Renal cortex interstitium (tissue), 11 donors: Measurements from ENCODE around the gene CHST1. TPM values are rescaled to one million over a fixed set of nuclear protein-coding genes. Genes with fewer than 3 reads are reported as not detected.

Source experiments
- DNase-seq, 11 donors: peaks; one replicate each; pipeline ENCODE4 v3.0.0-alpha.2; 2013; ENCODE audit warnings: low read depth in 9 of 11, low spot score in 4 of 11; ENCODE audit errors: extremely low read depth in 1 of 11
- polyA plus RNA-seq, 3 donors: library from polyadenylated mRNA; unstranded; fragments of 120-200 nt; gene quantifications; one replicate each; pipeline ENCODE4 v1.2.1, GENCODE V29; 2013; ENCODE audit not compliant: insufficient read length in 3 of 3

The CHST1 gene
- polyA plus RNA-seq, 3 donors: 8.7 to 13.6 (median 12.2) TPM

DNA sequence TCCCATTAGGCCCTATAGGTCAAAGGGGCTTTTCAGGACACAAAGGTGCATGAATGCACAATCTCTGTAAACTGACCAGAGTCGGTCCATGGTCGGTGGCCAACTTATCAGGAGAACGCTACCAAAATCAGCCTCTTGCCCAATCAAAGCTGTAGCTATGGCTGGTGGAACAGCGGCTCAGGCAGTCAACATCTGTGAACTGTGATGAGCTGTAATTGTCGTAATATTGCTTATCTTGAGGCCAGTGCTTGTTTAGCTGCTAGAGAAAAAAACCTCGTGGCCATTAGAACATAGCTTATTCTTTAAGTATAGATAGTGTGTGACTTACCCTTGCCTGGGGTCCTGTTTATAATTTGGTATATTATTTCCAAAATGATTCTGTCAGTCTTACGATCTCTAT, 14.4 kb upstream of the CHST1 start:
- no peak for DNase-seq

DNA sequence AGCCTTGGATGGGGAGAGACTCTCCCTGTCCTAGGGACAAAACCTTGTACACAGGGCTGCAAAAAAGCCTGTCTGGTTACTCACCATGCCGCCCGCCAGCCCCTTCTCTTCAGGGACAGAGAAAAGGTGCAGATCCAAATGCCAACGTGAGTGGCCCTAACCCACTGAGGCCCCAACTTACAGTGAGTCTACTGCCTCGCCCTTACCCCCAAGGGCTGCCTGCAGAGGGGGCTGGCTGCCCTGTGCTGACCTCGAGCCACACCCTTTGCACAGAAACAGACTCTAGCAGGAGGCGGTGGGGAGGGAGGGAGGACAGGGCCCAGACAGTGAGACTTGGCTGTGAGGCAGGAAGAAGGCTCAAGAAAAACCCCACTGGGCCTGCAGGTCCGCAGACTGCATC, 13.6 kb upstream of the CHST1 start:
- DNase-seq: no peak

DNA sequence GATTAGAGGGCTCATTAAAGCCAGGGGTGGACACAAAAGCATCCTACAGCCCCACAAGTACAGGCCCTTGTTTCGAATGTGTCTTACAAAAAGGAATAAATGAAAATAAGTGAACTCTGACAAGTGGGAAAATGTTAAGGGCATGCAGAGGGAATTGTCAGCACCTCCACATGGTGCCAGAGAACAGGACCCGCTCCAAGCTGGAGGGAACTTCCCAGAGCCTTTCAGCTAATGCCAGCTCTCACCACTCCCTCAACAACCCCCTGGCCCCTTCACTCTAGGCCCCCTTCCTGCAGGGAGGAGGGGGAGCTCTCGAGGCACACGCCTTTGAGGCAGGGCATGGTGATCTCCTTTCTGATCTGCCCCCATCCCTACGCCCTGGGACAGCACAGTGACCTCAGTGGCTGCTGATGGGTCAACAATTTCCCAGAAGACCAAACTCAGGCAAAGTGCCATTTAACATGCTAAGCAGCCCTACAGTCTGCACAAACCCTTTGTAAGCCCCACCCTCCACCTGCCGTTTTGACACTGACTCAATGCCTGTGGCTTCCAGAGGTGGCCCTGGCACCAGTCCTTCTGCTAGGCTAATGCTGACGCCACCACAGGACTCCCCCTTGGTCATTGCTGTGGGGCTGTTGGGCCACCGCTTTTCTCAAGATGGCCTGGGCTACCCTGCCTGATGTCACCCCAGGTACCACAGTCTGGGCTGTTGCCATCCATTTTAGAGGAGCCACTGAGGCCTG, 12.5 kb upstream of the CHST1 start:
- no peak for DNase-seq

GRCh38 chr11:45676522-45677095, 11.2 kb upstream of the CHST1 start:
- no peak for DNase-seq

DNA sequence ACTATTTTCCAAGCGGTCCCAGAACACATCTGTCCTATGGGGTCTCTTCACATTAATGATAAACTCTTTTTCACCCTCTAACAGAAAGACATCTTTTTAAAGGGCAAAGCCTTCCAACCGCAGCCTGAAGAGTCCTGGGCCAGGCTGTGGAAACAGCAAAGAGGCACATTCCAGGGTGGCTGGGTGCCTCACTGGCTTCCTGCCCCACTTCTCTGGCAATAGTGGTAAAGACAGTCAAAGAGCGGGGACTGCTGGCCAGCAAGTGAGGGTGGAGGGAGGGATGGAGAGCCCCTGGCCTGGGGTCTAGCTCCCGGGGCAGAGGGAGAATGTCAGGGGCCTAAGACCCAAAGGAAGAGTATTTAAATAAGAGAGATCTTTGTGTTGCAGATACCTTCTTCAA, 10.2 kb upstream of the CHST1 start:
- DNase-seq: no peak

- DNase-seq: no peak
These were observed 9.2 kb upstream of the CHST1 start for GRCh38 chr11:45674481-45675190.

- no peak for DNase-seq
These were observed 8.0 kb upstream of the CHST1 start for GRCh38 chr11:45673441-45673840.

- no peak for DNase-seq
These were observed 7.2 kb upstream of the CHST1 start for GRCh38 chr11:45672593-45672992.

GRCh38 chr11:45671246-45672171, 6.1 kb upstream of the CHST1 start:
- DNase-seq: no peak

DNA sequence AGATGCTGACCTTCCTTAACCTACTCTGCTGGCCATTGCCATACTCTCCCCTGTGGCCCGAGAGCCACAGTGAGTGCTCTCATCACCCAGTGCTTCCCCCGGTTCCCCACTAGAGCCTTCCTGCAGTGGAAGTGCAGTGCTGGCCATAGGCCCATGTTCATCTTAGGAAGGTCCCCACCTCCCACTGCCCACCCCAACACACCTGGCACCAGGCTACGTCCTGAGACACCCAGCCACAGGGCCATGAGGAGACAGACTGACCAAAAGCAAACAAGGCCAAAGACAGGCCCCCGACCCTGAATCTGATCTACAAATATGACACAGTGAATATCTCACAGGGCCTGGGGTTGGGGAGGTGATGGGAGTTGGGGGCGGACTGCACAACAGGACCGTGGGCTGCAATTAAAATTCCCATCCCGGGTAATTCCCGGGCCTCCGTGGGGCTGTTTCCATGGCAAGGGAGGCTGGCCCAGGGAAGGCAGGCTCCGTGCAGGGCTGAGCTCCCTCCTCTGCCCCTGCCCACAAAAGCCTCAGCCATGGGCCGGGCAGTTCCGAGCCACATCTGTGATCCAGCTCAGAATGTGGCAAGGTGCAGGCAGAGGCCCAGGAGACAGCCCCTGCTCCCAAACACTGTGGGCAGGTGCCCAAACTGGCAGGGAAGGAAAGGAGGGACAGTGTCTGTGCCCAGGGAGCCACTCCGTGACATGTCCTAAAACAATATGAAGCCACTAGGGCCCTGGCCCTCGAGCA, 5.1 kb upstream of the CHST1 start:
- no peak for DNase-seq

GRCh38 chr11:45669956-45670355, 4.5 kb upstream of the CHST1 start:
- DNase-seq: no peak

- no peak for DNase-seq
These were observed 3.7 kb upstream of the CHST1 start for GRCh38 chr11:45669146-45669545.

GRCh38 chr11:45667929-45668680, 2.7 kb upstream of the CHST1 start:
- DNase-seq: no peak

DNA sequence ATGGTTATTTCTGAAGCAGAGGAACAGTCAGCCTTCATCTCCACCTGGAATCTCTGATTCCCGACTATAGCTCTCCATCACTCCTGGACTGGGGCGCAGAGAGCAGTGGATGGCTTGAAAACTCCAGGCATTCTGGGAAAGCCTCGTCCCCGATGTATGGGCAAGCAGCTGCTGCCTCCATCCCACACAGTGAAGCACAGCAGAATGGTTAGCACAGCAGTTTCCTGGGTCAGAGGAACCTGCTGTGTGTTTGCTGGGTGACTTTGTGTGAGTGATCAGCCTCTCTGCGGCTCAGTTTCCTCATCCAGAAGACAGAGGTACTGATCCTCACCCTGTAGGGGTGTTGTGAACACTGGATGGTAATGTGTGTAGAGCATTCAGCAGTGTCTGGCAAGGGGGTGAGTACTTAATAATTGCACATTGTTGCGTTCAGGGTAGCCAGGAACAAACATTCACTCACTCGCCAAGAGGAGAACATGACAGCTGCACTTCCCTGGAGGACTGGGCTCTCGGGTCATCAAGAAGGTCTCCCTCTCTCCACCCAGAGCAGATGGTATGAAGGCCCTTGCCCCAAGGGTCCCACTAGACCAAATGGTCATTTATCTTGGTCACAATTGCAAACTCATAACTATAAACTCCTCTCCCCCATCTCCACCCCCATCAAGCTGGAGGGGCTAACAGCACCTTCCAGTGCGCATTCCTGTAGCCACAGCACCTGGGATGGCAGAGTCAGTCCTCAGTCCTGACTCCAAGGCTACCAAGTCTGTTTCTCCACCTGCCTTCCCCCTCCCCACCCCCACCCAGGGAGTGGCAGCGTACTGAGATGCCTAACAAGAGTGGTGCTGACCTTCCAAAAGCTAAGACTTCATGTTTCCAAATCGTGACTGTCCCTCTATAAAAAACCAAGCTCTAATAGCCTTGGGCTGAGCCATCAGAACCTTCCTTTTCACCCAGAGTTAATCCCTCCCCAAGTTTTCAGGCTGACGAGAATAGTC, 1.5 kb upstream of the CHST1 start:
- no peak for DNase-seq

DNA sequence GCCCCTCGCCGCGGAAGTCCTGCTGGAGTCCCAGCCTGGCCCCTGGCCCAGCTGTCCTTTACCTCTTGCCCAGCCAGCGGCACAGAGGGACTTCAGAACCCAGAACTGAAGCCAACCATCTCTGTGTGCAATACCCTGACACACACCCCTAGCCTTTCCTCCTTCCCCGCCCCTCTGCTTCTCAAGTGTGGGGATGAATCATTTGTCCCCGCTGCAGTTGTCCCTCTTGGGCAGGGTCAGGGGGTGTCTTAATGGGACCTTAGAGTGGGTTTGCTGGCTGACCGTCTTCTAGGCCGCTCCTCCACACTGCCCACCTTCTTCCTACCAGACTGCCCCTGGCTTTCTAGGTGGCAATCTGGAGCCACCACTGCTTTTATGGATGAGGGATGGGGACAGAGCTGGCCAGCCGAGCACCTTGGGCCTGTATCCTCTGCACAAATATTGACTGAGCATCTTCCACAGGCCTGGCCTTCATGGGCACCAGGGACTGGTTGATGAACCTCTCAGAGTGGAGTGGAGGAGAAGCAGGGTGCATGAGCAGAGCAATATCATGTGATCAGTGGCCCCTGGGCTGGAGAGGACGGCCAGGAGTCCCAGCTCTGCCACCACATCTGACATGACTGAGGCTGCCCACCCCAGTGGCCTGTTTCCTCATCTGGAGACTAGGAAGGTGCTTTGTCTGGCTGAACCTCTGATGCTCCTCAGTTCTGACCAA, 668 bp upstream of the CHST1 start:
- DNase-seq: no peak
